HCT116 (cell line): ENCODE results near the gene LRBA. TPM values are rescaled to one million over a fixed set of nuclear protein-coding genes. Genes with fewer than 3 reads are reported as not detected.

Experiments
- ATAC-seq: fragments of 200-7000 bp; cut with Tn5 transposase; 2 replicates; pipeline ENCODE4 v1.9.1; 2020; ENCODE audit warnings: mild to moderate bottlenecking, moderate library complexity
- BruUV-seq: library from RNA; stranded (reverse); fragments of 400-500 nt; replicated peaks from 2 replicates; lab custom pipeline; 2021; lab: Mats Ljungman, UMichigan
- CTCF ChIA-PET: fragments of 300-600 bp; sonication (Branson Sonifier 250); formaldehyde crosslinking; loops from one replicate; lab custom pipeline; 2021; ENCODE audit warnings: antibody characterized with exemption; lab: Charles Lee
- POLR2A ChIA-PET: fragments of 300-600, 350-600 bp; sonication (Branson Sonifier 250); formaldehyde crosslinking; loops from one replicate; lab custom pipeline; 2021; ENCODE audit warnings: antibody characterized with exemption; lab: Charles Lee
- RAD21 ChIA-PET, 2 experiments: fragments of 300-600 bp; sonication (Branson Sonifier 250); formaldehyde crosslinking; loops; one replicate each; lab custom pipeline; 2023; ENCODE audit warnings: low total read pairs in 2 of 2; ENCODE audit not compliant: uncharacterized antibody in 2 of 2, unreplicated experiment in 2 of 2, low non-redundant PET in 1 of 2; lab: Charles Lee
- DNase-seq: peaks from one replicate; pipeline ENCODE4 v3.0.0-alpha.2; 2010; ENCODE audit warnings: low read depth, low spot score
- H2AFZ ChIP-seq: fragments of 200-600 bp; shearing (Covaris generic), sonication (generic); 2 replicates; pipeline ENCODE4 v1.6.1; 2017; ENCODE audit warnings: low read depth, mixed run types, mixed read lengths, antibody characterized with exemption, low read length; ENCODE audit not compliant: poor library complexity, severe bottlenecking
- H3K27ac ChIP-seq: 2 replicates; pipeline ENCODE4 v1.5.1; 2012; ENCODE audit warnings: low read depth, low read length
- H3K27me3 ChIP-seq: fragments of 200-600 bp; sonication (generic); 2 replicates; pipeline ENCODE4 v1.6.1; 2016; ENCODE audit warnings: mixed run types, low read length, mixed read lengths; ENCODE audit not compliant: insufficient read depth
- H3K36me3 ChIP-seq, 2 experiments: fragments of 200-500 bp in 1 of 2; fragments of 200-600 bp in 1 of 2; sonication (Bioruptor generic) in 1 of 2; sonication (generic) in 1 of 2; 2 replicates each; pipeline versions ENCODE4 v1.5.1 to v1.6.1; 2014 to 2016; ENCODE audit warnings: low read length in 2 of 2, inconsistent platforms in 1 of 2, mixed read lengths in 1 of 2, mixed run types in 1 of 2; ENCODE audit not compliant: insufficient read depth in 2 of 2, control insufficient read depth in 1 of 2
- H3K4me1 ChIP-seq, 2 experiments: fragments of 200-600 bp in 1 of 2; sonication (generic) in 1 of 2; 2 replicates each; pipeline versions ENCODE4 v1.5.1 to v1.6.1; 2012 to 2017; ENCODE audit warnings: low read length in 2 of 2, inconsistent platforms in 1 of 2, mild to moderate bottlenecking in 1 of 2, mixed read lengths in 1 of 2, mixed run types in 1 of 2, moderate library complexity in 1 of 2; ENCODE audit not compliant: insufficient read depth in 2 of 2, control insufficient read depth in 1 of 2
- H3K4me2 ChIP-seq: fragments of 200-600 bp; sonication (generic); 2 replicates; pipeline ENCODE4 v1.6.1; 2017; ENCODE audit warnings: mixed run types, low read length, mixed read lengths
- H3K4me3 ChIP-seq, 2 experiments: fragments of 200-600 bp in 1 of 2; sonication (generic) in 1 of 2; replicated peaks in 1 of 2; 2 replicates each; pipeline ENCODE4 v1.5.1; 2011 to 2016; ENCODE audit warnings: low read length in 2 of 2, control low read depth in 1 of 2, low read depth in 1 of 2, mild to moderate bottlenecking in 1 of 2, mixed read lengths in 1 of 2, mixed run types in 1 of 2
- H3K79me2 ChIP-seq: fragments of 200-600 bp; sonication (generic); 2 replicates; pipeline ENCODE4 v1.6.1; 2017; ENCODE audit warnings: mild to moderate bottlenecking, mixed run types, low read length, moderate library complexity, mixed read lengths; ENCODE audit not compliant: insufficient read depth
- H3K9ac ChIP-seq: fragments of 200-600 bp; sonication (generic); 2 replicates; pipeline ENCODE4 v1.6.1; 2016; ENCODE audit warnings: low read length, mixed read lengths
- H3K9me2 ChIP-seq: fragments of 200-600 bp; sonication (generic), shearing (Covaris generic); 2 replicates; pipeline ENCODE4 v1.6.1; 2017; ENCODE audit warnings: mixed run types, mild to moderate bottlenecking, moderate library complexity; ENCODE audit not compliant: insufficient read depth
- H3K9me3 ChIP-seq, 2 experiments: fragments of 200-500 bp in 1 of 2; fragments of 200-600 bp in 1 of 2; sonication (Bioruptor generic) in 1 of 2; sonication (generic) in 1 of 2; 2 replicates each; pipeline ENCODE4 v1.6.1; 2014 to 2017; ENCODE audit warnings: low read length in 2 of 2, mixed read lengths in 2 of 2, inconsistent platforms in 1 of 2, low read depth in 1 of 2, mild to moderate bottlenecking in 1 of 2, mixed run types in 1 of 2, moderate library complexity in 1 of 2; ENCODE audit not compliant: control insufficient read depth in 1 of 2, insufficient read depth in 1 of 2
- H4K20me1 ChIP-seq: fragments of 200-600 bp; sonication (generic), shearing (Covaris generic); 2 replicates; pipeline ENCODE4 v1.6.1; 2017; ENCODE audit warnings: mixed run types, mild to moderate bottlenecking, moderate library complexity; ENCODE audit not compliant: insufficient read depth
- CBX3 ChIP-seq: IDR thresholded peaks from 2 replicates; pipeline ENCODE4 v1.6.1; 2012; ENCODE audit warnings: low read depth
- CEBPB ChIP-seq: IDR thresholded peaks from 2 replicates; pipeline ENCODE4 v1.6.1; 2012; ENCODE audit warnings: low read depth
- CTCF ChIP-seq, 3 experiments: fragments of 200-600 bp in 1 of 3; sonication (generic) in 1 of 3; IDR thresholded peaks in 2 of 3; conservative IDR thresholded peaks in 1 of 3; 2 replicates each; pipeline ENCODE4 v1.5.1; 2012 to 2017; ENCODE audit warnings: low read depth in 2 of 3, low read length in 2 of 3, antibody characterized with exemption in 1 of 3, borderline replicate concordance in 1 of 3, control low read depth in 1 of 3, mild to moderate bottlenecking in 1 of 3, mixed read lengths in 1 of 3, mixed run types in 1 of 3, moderate library complexity in 1 of 3; ENCODE audit not compliant: insufficient read depth in 1 of 3
- EGR1 ChIP-seq: IDR thresholded peaks from 2 replicates; pipeline ENCODE4 v1.6.1; 2012; ENCODE audit warnings: low read depth
- EZH2 ChIP-seq: fragments of 200-600 bp; sonication (generic); IDR thresholded peaks from 2 replicates; pipeline ENCODE4 v1.6.1; 2017; ENCODE audit warnings: antibody characterized with exemption, mixed run types
- FOSL1 ChIP-seq: IDR thresholded peaks from 2 replicates; pipeline ENCODE4 v1.6.1; 2012; ENCODE audit warnings: low read depth
- JUND ChIP-seq: IDR thresholded peaks from 2 replicates; pipeline ENCODE4 v1.6.1; 2012
- MAX ChIP-seq: IDR thresholded peaks from 2 replicates; pipeline ENCODE4 v1.6.1; 2012
- POLR2AphosphoS5 ChIP-seq: IDR thresholded peaks from 2 replicates; pipeline ENCODE4 v1.6.1; 2011; ENCODE audit warnings: mild to moderate bottlenecking, low read depth, low read length, moderate library complexity
- REST ChIP-seq: IDR thresholded peaks from 2 replicates; pipeline ENCODE4 v1.6.1; 2012; ENCODE audit warnings: low read depth
- SP1 ChIP-seq: IDR thresholded peaks from 2 replicates; pipeline ENCODE4 v1.6.1; 2012; ENCODE audit warnings: low read depth
- TCF7L2 ChIP-seq: IDR thresholded peaks from 2 replicates; pipeline ENCODE4 v1.7.0; 2011; ENCODE audit warnings: borderline replicate concordance, inconsistent platforms; ENCODE audit not compliant: insufficient read depth, insufficient read length; ENCODE audit errors: extremely low read depth
- YY1 ChIP-seq: IDR thresholded peaks from 2 replicates; pipeline ENCODE4 v1.6.1; 2011; ENCODE audit warnings: low read length, low read depth, moderate library complexity, mild to moderate bottlenecking; ENCODE audit not compliant: insufficient replicate concordance; ENCODE audit errors: extremely low read depth
- ZNF274 ChIP-seq: fragments of 200-500 bp; sonication (Bioruptor generic); IDR thresholded peaks from 2 replicates; pipeline ENCODE4 v1.6.1; 2014; ENCODE audit warnings: mild to moderate bottlenecking, low read depth, low read length, inconsistent platforms
- intact Hi-C: fragments of 100-400 bp; cut with micrococcal nuclease; formaldehyde crosslinking; loops from 2 replicates; pipeline ENCODE4 v1.10.0; 2022
- total RNA-seq: library from RNA; stranded (reverse); gene quantifications from one replicate; pipeline ENCODE4 v1.2.1, GENCODE V29; 2021; ENCODE audit not compliant: unreplicated experiment

The LRBA gene
- total RNA-seq, 1 experiment from 2014 or later: 79.8 TPM

- no peak overlapping the region for H3K9ac ChIP-seq
- no peaks in the 10 kb centered on the region for H3K79me2 ChIP-seq
- peaks cover 0 to 4% of the 10 kb centered on the region in 2 experiments; a peak in 1 of 4 replicates for H3K4me1 ChIP-seq
- no peak overlapping the region for H3K27ac ChIP-seq
- no peak for ATAC-seq
- no peak overlapping the region for H3K4me2 ChIP-seq
- no peaks in the 10 kb centered on the region for H3K27me3 ChIP-seq
- peaks cover 3% of the 10 kb centered on the region; the same call in 1 of the 2 replicates for H4K20me1 ChIP-seq
- ChIA-PET POLR2A (no interaction called here), CTCF (no interaction called here)
- H3K9me3 ChIP-seq: no peaks in the 10 kb centered on the region
- no TSS peak for BruUV-seq
- no peaks in the 10 kb centered on the region for H3K9me2 ChIP-seq
- no peak overlapping the region for H3K4me3 ChIP-seq
- H3K36me3 ChIP-seq: no peaks in the 10 kb centered on the region
- TF ChIP-seq SP1: no peak
- TF ChIP-seq FOSL1: no peak
- TF ChIP-seq, all 23 proteins: peak for 0
- intact Hi-C loops: no loop called here
- RAD21 ChIA-PET: no interaction called here
- DNase-seq: no peak
- H2AFZ ChIP-seq: no peak overlapping the region
These were observed 232.8 kb downstream of the LRBA start for GRCh38 chr4:150782311-150782710.

GRCh38 chr4:150781191-150781590 is 233.9 kb downstream of the LRBA start:
- H3K9me2 ChIP-seq: no peaks in the 10 kb centered on the region
- H4K20me1 ChIP-seq: peaks cover 3% of the 10 kb centered on the region; the same call in 1 of the 2 replicates
- H3K9me3 ChIP-seq: no peaks in the 10 kb centered on the region
- ChIA-PET RAD21 (no interaction called here), POLR2A (no interaction called here), CTCF (no interaction called here)
- no peak overlapping the region for H2AFZ ChIP-seq
- no peaks in the 10 kb centered on the region for H3K27me3 ChIP-seq
- no peak for ATAC-seq
- TSS peak; percentile 8 for BruUV-seq
- intact Hi-C loops: no loop called here
- no peak for DNase-seq
- H3K4me2 ChIP-seq: no peak overlapping the region
- H3K9ac ChIP-seq: no peak overlapping the region
- no peak overlapping the region for H3K4me3 ChIP-seq
- no peak overlapping the region for H3K27ac ChIP-seq
- H3K79me2 ChIP-seq: no peaks in the 10 kb centered on the region
- H3K4me1 ChIP-seq: peaks cover 0 to 4% of the 10 kb centered on the region in 2 experiments; a peak in 1 of 4 replicates
- no peaks in the 10 kb centered on the region for H3K36me3 ChIP-seq
- TF ChIP-seq SP1 (no peak), EZH2 (no peak), TCF7L2 (no peak), ZNF274 (no peak), JUND (no peak), POLR2AphosphoS5 (no peak), EGR1 (no peak), YY1 (no peak), CTCF (IDR thresholded peaks at IDR 0.05 in 2 of 3, conservative IDR thresholded peaks at IDR 0.05 in 1 of 3; ENCODE audit: borderline replicate concordance in 1 of 3, insufficient read depth in 1 of 3, low read depth in 2 of 3, low read length in 2 of 3) (no peak), REST (no peak), CBX3 (no peak), CEBPB (no peak), MAX (no peak)
